ENCODE results near the gene KRTAP10-12.

- TF ChIP-seq EZH2 (IDR thresholded peaks at IDR 0.05): no peak
- TF ChIP-seq POLR2AphosphoS5 (IDR thresholded peaks at IDR 0.05; ENCODE audit: borderline replicate concordance, low read depth, low read length): no peak
- no peak for TF ChIP-seq FOXP2 (optimal IDR thresholded peaks at IDR 0.05; ENCODE audit: control extremely low read depth, extremely low read length, insufficient read depth)
These were observed 32.3 kb upstream of the KRTAP10-12 start for GRCh38 chr21:44664691-44665090.

All from SK-N-MC (cell line).